ENCODE data around the gene CCND3.
"Not testable (repeated sequence)": the region's sequence is repeated elsewhere in the genome, so short reads cannot be mapped to it uniquely, and the experiment has no call there.

CCND3 gene

GRCh38 chr6:41947581-41948220, 6.1 kb upstream of the CCND3 start:
- no peak for DNase-seq (ENCODE audit: low read depth)

DNA sequence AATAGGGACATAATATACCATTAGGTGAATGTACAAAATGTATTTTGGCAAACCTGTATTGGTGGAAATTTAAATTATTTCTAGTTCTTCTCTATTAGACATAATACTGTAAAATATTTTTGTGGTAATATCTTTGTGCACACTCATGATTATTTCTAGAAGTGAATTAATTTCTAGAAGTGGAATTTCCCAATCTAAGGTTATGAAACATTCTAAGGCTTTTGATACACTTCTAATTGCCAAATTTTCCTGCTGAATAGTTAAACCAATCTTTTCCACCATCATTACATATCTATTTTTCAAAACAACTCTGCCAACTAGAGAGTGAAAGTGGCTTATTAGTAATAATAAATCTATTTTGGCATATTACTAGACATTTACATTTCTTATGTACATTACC, 1.8 kb upstream of the CCND3 start:
- no peak for DNase-seq (ENCODE audit: low read depth)

DNA sequence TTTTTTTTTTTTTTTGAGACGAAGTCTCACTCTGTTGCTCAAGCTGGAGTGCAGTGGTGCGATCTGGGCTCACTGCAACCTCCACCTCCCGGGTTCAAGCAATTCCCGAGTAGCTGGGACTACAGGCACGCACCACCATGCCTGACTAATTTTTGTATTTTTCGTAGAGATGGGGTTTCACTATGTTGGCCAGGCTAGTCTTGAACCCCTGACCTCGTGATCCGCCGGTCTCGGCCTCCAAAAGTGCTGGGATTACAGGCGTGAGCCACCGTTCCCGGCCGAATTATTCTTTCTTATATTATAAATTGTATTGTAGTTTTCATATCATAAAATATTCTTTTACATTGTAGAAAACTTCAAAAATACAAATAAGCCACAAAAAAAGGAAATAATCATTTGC, 1.3 kb upstream of the CCND3 start:
- DNase-seq (ENCODE audit: low read depth): not testable (repeated sequence)

- no peak for DNase-seq (ENCODE audit: low read depth)
These were observed 651 bp upstream of the CCND3 start for GRCh38 chr6:41942067-41942851.

DNA sequence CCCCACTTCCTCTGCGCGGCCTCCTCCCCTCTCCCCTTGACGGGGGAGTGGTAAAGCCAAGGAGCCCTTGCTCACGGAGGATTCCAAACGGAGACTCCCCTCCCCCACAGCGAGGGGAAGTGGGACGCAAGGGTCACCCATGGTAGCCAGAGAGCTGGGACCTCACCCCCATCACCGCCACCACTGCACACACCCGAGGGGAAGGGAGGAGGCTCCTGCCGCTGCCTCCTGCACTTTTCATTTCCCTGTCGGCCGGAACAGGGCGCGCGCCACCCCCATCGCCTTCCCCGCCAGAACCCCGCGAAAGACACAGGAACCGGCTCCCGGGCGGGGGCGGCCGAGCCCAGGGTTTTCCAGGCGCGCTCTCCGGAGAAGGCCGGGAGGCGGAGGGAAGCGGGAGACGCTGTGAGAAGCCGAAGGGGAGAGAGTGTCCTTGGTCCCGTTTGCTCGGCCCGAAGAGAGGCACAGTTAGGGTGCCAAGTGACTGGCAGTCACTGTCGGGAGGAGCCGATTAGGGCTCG, 789 bp downstream of the CCND3 start:
- peak; percentile 49 for DNase-seq (ENCODE audit: low read depth)

- no peak for DNase-seq (ENCODE audit: low read depth)
These were observed 1.5 kb downstream of the CCND3 start for GRCh38 chr6:41939848-41940758.

- no peak for DNase-seq (ENCODE audit: low read depth)
These were observed 2.3 kb downstream of the CCND3 start for GRCh38 chr6:41939176-41939847.

DNA sequence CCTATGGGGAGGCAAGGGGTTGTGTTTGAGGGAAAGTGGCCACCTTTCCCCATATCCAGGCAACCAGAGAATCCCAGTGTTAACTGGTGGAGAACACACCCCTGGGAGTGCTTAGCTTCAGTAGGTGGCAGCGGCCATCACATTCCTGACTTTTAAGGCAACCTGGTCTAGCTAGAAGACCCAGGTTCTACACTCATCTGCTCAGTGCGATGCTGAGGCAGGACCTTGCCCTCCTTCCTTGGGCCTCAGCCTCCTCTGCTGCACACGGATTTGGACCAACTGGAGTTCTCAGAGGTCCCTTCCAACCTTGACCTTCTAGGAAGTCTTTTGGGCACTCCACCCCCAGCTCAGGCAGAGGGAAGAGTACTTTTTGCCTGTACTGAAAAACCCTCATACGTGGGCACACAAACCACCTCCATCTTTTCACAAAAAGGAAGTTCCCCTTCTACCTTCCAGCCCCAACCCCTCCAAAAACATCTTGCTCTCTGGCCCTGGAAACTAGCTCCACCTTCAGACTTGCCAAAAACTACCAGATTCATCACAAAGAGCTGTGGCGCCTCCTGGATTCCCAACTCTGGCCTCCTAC, 2.9 kb downstream of the CCND3 start:
- DNase-seq (ENCODE audit: low read depth): no peak

DNA sequence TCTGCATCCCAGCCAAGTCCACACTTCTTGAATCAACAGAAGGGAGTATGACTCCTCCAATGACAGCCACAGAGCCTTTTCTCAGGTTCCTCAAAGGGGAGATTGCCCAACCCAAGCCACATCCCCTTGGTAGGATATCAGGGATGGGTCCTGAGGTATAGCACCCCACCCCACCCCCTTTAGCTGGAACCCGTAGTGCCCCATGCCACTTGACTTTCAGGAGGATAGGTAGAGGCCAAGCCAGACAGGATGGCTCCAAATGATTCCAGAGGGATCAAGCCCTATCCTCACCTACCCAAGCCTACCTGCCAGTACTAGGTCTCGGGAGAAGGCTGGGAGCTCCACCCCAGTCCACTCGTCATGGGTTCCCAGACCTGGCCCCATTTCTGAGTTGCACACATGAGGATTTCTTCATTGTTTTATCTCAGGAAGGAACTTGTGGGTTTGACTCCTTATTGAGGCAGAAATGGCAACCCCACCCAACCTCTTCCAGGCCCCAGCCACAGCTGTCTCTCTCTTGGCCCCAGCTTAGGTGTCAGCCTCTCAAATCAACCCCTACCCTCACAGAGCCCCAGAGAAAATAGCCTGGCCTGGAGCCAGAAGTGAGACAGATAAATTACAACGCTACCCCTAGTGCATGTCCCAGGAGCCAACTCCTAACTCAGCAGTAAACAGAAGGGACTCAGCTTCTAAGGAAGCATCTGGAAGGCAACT, 3.6 kb downstream of the CCND3 start:
- peak; percentile 58 for DNase-seq (ENCODE audit: low read depth)

GRCh38 chr6:41937472-41937860, 4.1 kb downstream of the CCND3 start:
- DNase-seq (ENCODE audit: low read depth): no peak

DNA sequence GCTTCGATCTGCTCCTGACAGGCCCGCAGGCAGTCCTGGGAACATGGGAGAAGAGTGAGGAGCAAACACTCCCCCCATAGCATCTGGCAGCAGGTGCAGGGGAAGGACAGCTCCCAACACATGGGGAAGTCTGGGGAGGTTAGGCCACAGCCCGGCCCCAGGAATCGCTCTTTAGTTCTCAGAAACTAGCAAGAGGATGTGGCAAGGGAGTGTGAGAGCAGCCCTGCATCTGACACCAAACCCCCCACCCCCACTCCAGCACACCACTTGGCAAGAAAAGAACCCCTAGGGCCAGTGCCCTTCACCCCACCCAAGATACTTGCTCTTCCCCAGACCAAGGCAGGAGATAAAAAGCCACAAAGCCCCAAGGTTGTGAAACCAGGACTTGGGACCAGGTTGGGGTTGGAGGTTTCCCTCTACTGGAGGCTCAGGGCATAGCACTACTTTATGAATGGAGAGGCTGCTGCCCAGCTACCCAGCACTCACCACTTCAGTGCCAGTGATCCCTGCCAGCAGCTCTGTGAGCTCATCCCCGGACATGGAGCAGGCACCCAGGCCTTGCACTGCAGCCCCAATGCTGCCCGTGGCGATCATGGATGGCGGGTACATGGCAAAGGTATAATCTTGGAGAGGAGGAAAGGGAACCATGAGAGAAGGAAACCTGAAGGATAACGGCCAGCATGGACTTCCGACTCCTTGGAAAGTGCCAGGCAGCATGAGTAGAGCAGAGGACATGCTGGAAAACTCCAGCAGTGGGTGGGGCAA, 5.4 kb downstream of the CCND3 start:
- peak; percentile 48 for DNase-seq (ENCODE audit: low read depth)

- no peak for DNase-seq (ENCODE audit: low read depth)
These were observed 5.9 kb downstream of the CCND3 start for GRCh38 chr6:41935685-41936072.

DNA sequence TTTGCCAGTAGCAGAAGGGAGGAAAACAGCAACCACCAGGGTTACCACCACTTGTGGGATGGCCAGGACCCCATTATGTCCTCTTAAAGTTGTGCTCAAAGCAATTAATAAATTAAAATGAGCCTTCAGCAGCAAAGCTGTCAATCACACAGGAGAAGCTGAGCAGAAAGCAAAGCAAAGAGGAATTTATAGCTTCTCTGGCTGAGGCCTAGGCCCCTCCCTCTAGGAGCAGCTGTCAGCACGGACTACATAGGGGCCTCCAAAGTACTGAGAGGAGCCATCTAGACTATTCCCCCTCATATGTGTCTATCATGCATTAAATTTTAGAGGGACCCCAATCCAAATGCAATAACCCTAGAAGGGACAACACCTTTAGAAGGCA, 6.4 kb downstream of the CCND3 start:
- no peak for DNase-seq (ENCODE audit: low read depth)

GRCh38 chr6:41934278-41935192, 7.1 kb downstream of the CCND3 start:
- DNase-seq (ENCODE audit: low read depth): no peak

- no peak for DNase-seq (ENCODE audit: low read depth)
These were observed 9.2 kb downstream of the CCND3 start for GRCh38 chr6:41932378-41932777.

- no peak for DNase-seq (ENCODE audit: low read depth)
These were observed 9.8 kb downstream of the CCND3 start for GRCh38 chr6:41931792-41932191.

GRCh38 chr6:41929924-41930323, 11.7 kb downstream of the CCND3 start:
- DNase-seq (ENCODE audit: low read depth): no peak

- no peak for DNase-seq (ENCODE audit: low read depth)
These were observed 14.4 kb downstream of the CCND3 start for GRCh38 chr6:41927253-41927652.

GRCh38 chr6:41922154-41922553, 19.5 kb downstream of the CCND3 start:
- no peak for DNase-seq (ENCODE audit: low read depth)

Measured in T-helper 22 cell (primary cell).